Superior temporal gyrus (tissue), 1 donor: ENCODE measurements around the gene RERG.

Source experiments
- DNase-seq: peaks from one replicate; pipeline ENCODE4 v3.0.0-alpha.2; 2016; ENCODE audit errors: extremely low spot score

Gene RERG

DNA sequence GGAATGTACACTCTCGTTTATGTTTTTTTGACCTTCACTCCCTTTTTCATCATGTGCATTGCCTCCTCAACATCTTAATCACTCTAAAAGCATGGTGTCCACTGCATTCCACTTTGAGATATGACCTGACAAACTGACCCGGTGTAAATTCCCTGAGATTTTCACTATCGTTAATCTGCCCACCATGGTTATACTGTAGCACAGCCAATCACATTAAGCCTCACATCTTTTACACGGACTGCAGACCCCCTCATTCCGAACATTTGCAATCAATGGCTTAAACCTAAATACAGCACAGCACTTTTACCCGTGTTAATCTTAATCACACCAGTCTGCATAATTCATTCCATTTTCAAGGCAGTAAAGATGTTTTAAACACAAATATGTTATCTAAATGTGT, 2.4 kb downstream of the RERG start:
- DNase-seq, result no peak

GRCh38 chr12:15216036-15216889, 5.0 kb downstream of the RERG start:
- DNase-seq, result no peak

- no peak for DNase-seq
Measured at GRCh38 chr12:15214851-15215601, 6.2 kb downstream of the RERG start.

DNA sequence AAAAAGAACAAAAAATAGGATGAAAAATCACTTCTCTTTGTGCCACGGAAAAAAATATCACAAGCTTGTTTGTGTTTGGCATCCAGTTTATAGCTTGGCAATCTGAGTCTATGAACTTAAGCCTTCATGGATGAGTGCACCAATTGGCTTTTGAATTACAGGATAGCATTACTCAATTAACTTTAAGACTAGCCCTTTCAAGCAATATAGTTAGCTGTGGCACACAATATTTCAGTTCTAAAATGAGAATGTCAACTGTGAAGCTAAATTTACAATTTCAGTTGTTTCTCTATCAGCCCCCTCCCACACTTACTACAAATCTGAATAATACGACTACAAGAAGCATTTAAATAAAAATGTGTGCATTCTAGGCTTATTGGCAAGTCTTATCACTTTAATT, 8.3 kb downstream of the RERG start:
- no peak for DNase-seq

GRCh38 chr12:15209782-15210181, 11.4 kb downstream of the RERG start:
- DNase-seq, result no peak

DNA sequence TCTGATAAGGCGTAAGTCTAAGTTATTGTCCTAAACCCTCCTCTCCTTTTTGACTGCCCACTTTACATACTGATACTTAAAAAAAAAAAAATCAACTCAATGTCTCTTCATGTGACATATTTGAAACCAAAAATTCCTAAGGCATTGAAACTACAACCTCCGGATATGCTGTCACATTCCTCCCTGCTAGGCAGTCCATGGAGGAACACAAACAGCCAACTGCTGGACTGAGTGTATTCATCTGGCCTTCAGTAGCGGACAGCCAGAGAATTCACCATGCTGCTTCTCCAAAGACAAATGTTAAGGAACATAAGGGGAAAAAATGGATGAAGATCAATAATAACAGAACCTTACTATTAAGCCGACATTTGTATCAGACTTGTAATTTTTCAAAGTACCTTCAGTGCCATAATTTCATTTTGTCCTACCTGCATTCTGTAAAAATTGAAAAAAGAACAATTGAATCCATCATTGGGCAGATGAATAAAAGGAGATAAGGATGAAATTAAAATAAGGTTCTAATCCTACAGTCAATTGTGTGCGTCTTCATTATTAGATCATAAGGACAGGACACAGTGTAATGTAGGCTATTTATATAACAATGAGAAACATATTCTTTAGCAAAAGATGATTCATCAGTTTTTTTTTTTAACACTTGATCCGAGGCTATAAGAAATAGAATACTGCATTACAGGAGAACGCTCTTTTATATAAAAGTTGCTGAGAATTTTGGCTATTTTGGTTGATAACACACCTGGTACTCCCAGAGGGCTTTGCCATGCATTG, 12.2 kb downstream of the RERG start:
- DNase-seq, result no peak

DNA sequence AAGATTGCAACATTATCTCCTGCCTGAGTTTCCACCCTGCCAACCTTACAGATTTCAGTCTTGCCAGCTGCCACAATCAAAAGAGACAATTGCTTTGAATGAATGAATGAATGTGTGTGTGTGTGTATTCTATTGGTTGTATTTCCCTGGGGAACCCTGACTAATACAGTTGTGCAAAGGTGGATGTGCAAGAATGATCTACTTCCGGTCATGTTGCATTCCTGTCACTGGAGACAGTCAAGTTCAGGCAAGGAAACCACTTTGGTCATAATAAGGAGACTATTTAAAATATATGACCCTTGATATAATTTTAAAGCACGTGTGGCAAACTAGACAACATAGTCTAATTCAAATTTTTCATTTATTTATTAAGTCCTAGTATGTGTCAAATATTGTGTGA, 13.1 kb downstream of the RERG start:
- no peak for DNase-seq

- no peak for DNase-seq
Measured at GRCh38 chr12:15206831-15207389, 14.3 kb downstream of the RERG start.

GRCh38 chr12:15206338-15206737, 14.9 kb downstream of the RERG start:
- DNase-seq, result no peak

GRCh38 chr12:15205341-15206010, 15.7 kb downstream of the RERG start:
- DNase-seq, result no peak

DNA sequence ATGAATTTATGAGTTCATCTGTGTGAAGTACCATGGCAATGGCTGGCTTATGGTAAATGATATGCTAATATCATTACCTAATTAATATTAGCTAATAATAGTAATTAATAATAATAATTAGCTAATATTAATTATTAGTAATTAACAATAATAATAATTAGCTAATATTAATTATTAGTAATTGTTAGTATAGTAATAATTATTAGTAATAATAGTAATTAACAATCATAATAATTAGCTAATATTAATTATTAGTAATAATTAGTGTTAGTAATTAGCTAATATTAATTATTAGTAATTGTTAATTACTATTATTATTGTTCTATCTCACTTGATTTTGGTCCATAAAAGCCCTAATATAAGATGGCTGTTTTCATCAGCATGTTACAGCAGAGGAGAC, 19.8 kb downstream of the RERG start:
- no peak for DNase-seq

DNA sequence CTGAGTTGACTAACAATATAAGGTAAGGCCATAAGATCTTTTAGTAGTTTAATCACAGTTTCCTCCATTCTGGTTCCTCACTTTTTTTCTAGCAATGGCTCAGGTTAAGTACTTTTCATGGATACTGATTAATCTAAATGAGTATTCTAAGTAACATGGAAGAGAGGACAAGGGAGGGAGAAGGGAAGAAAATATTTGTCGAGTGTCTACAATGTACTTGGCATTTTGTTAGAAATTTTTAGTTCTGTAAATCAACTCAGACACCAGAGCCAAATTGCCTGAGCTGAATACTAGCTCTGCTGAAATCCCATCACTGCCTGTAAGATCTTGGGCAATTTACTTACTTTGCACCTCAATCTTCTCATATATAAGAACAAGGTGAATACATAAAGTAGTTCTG, 20.2 kb downstream of the RERG start:
- no peak for DNase-seq

DNA sequence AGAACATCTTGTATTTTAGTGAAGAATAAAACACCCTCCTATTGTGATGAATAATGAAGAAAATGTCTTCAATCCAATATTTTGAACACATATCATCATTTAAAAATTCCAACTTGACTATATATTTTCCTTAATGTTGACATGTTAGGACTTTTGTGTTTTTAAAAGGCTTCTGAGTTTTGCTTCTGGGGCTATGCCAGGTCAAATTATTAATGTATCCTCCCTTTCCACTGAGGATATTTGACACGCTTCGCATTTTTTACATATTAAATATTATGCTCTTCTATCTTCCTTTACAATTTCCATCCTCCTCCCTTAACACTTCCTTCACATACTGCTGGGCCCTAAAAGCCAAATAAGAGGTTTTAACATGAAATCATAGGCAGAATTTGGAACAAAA, 20.6 kb downstream of the RERG start:
- DNase-seq, result no peak

GRCh38 chr12:15199930-15200329, 21.3 kb downstream of the RERG start:
- DNase-seq, result no peak

GRCh38 chr12:15196678-15197505, 24.3 kb downstream of the RERG start:
- DNase-seq, result no peak

DNA sequence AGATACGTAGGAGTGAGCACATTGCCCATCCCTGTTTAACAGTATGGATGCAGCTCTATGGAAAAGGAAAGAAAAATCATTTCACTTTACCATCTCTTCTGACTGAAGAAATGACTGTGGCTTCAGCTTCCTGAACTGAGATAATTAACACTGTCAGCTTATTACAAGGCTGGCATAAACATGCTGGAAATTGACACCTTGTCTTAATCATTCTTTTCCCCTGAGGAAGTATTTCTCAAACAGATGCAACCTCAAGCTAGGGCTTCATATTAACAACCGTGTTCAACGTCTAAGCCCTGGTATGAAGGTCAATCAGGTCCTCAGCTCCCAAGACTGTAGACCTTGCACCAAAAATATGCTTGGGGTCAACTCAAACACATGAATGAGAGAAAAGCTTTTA, 25.0 kb downstream of the RERG start:
- DNase-seq, result no peak

GRCh38 chr12:15194456-15195368, 26.5 kb downstream of the RERG start:
- DNase-seq, result no peak

GRCh38 chr12:15193946-15194345, 27.3 kb downstream of the RERG start:
- no peak for DNase-seq

GRCh38 chr12:15192720-15193119, 28.5 kb downstream of the RERG start:
- no peak for DNase-seq

DNA sequence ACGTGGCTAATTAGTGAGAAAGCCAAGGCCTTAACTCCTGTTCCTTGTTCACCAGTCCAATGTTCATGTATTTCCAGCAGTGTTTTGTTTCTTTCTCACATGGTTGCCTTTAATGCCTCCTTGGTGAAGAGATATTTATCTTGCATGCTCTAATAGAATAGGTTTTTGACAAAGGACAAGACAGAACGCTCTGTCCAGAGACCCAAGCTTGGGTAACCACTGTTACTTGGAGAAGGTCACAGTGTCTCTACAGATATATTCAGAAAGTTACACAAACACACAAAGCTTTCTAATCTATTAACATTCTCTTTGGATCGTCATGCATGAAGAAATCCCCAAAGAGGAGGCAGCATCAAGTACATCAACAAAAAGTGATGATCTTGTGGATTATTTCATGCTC, 33.1 kb downstream of the RERG start:
- DNase-seq, result no peak
